ENCODE results near the gene TMC2. TPM values are rescaled to one million over a fixed set of nuclear protein-coding genes. Genes with fewer than 3 reads are reported as not detected.

TMC2 gene
- total RNA-seq, 1 experiment from 2014 or later = not detected

DNA sequence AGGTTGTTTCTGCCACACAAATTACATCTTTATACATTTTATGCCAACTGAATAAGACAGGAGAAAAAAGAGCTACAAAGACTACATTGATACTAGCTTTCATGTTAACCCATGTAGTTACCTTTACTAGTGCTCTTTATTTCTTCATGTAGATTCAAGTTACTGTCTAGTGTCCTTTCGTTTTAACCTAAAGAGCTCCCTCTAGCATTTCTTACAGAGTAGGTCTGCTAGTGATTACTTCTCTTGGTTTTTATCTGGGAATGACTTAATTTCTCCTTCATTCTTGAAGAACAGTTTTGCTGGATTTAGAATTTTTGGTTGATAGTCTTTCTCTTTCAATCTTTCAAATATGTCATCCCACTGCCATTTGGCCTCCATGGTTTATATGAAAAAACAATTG, 94.9 kb downstream of the TMC2 start:
- BruUV-seq (replicated peaks) = no TSS peak
- Mint-ChIP-seq H3K27ac (ENCODE audit: low read depth, unreplicated experiment) (no peak overlapping the region), H3K9me3 (ENCODE audit: unreplicated experiment) (no peaks in the 10 kb centered on the region), H3K27me3 (ENCODE audit: insufficient read depth, unreplicated experiment) (peaks cover 23% of the 10 kb centered on the region), H3K4me1 (ENCODE audit: insufficient read depth, unreplicated experiment) (peaks cover 7% of the 10 kb centered on the region), H3K4me3 (ENCODE audit: unreplicated experiment) (no peak overlapping the region), H3K36me3 (ENCODE audit: insufficient read depth, unreplicated experiment) (no peaks in the 10 kb centered on the region)
- DNase-seq (ENCODE audit: unreplicated experiment) = peak; percentile 11
- TF ChIP-seq, protein P1, sequence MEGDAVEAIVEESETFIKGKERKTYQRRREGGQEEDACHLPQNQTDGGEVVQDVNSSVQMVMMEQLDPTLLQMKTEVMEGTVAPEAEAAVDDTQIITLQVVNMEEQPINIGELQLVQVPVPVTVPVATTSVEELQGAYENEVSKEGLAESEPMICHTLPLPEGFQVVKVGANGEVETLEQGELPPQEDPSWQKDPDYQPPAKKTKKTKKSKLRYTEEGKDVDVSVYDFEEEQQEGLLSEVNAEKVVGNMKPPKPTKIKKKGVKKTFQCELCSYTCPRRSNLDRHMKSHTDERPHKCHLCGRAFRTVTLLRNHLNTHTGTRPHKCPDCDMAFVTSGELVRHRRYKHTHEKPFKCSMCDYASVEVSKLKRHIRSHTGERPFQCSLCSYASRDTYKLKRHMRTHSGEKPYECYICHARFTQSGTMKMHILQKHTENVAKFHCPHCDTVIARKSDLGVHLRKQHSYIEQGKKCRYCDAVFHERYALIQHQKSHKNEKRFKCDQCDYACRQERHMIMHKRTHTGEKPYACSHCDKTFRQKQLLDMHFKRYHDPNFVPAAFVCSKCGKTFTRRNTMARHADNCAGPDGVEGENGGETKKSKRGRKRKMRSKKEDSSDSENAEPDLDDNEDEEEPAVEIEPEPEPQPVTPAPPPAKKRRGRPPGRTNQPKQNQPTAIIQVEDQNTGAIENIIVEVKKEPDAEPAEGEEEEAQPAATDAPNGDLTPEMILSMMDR (IDR thresholded peaks at IDR 0.05; ENCODE audit: unreplicated experiment) = peak; percentile 16
- intact Hi-C loops (cut with micrococcal nuclease) = loop anchor here (1.0 kb wide), 1 partner anchor 107 kb away; no protein-coding TSS in a partner anchor
- POLR2A ChIA-PET = interaction anchor here (0.8 to 1.1 kb wide), 3 partner anchors 9 to 22 kb away, joined by 3 to 4 read pairs (median 3); no protein-coding TSS in a partner anchor
- CTCF ChIA-PET = interaction anchor here (0.6 to 1.0 kb wide), 2 partner anchors 10 to 1992 kb away, joined by 3 read pairs; no protein-coding TSS in a partner anchor

- Mint-ChIP-seq H3K4me3 (ENCODE audit: unreplicated experiment) (no peak overlapping the region), H3K4me1 (ENCODE audit: insufficient read depth, unreplicated experiment) (no peaks in the 10 kb centered on the region), H3K36me3 (ENCODE audit: insufficient read depth, unreplicated experiment) (no peaks in the 10 kb centered on the region), H3K27ac (ENCODE audit: low read depth, unreplicated experiment) (no peak overlapping the region), H3K9me3 (ENCODE audit: unreplicated experiment) (no peaks in the 10 kb centered on the region), H3K27me3 (ENCODE audit: insufficient read depth, unreplicated experiment) (peaks cover 23% of the 10 kb centered on the region)
- DNase-seq (ENCODE audit: unreplicated experiment) = no peak
- TF ChIP-seq, protein P1 (IDR thresholded peaks at IDR 0.05; ENCODE audit: unreplicated experiment) = no peak
- ChIA-PET CTCF (interaction anchor here (0.6 to 1.1 kb wide), 5 partner anchors 13 to 1600 kb away, joined by 3 read pairs; no protein-coding TSS in a partner anchor), POLR2A (no interaction called here)
- BruUV-seq (replicated peaks) = no TSS peak
- intact Hi-C loops (cut with micrococcal nuclease) = no loop called here
These were observed 97.0 kb downstream of the TMC2 start for GRCh38 chr20:2633381-2633780.

- Mint-ChIP-seq H3K4me3 (ENCODE audit: unreplicated experiment) (no peak overlapping the region), H3K9me3 (ENCODE audit: unreplicated experiment) (no peaks in the 10 kb centered on the region), H3K27me3 (ENCODE audit: insufficient read depth, unreplicated experiment) (peaks cover 10% of the 10 kb centered on the region), H3K27ac (ENCODE audit: low read depth, unreplicated experiment) (no peak overlapping the region), H3K4me1 (ENCODE audit: insufficient read depth, unreplicated experiment) (no peaks in the 10 kb centered on the region), H3K36me3 (ENCODE audit: insufficient read depth, unreplicated experiment) (no peaks in the 10 kb centered on the region)
- no peak for DNase-seq (ENCODE audit: unreplicated experiment)
- intact Hi-C loops (cut with micrococcal nuclease) = no loop called here
- ChIA-PET CTCF (interaction anchor here (0.6 to 4.1 kb wide), 5 partner anchors 9 to 240 kb away, joined by 3 to 30 read pairs (median 3); no protein-coding TSS in a partner anchor), POLR2A (interaction anchor here (1.3 to 4.2 kb wide), 3 partner anchors 10 to 27 kb away, joined by 4 to 33 read pairs (median 4); partner anchors contain the start of genes IDH3B and NOP56)
- TF ChIP-seq, protein P1 (IDR thresholded peaks at IDR 0.05; ENCODE audit: unreplicated experiment) = no peak
- BruUV-seq (replicated peaks) = no TSS peak
These were observed 100.9 kb downstream of the TMC2 start for GRCh38 chr20:2637246-2637645.

DNA sequence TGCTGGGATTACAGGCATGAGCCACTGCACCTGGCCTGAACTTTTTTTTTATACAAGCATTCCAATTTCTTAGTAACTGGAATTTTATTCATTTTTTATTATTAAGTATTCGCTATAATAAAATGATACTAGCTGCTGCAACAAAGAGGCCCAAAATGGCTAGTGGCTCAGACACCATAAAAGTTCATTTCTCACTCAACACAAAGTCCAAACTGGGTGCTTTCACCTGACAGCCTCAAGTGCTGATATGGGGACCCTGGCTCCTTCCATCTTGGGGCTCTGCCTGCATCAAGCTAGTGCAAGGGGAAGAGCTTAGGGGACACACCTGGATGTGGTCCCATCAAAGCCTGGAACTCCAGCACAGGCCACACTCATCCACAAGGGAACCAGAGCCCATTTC, 103.9 kb downstream of the TMC2 start:
- Mint-ChIP-seq H3K27me3 (ENCODE audit: insufficient read depth, unreplicated experiment) (no peaks in the 10 kb centered on the region), H3K4me3 (ENCODE audit: unreplicated experiment) (no peak overlapping the region), H3K36me3 (ENCODE audit: insufficient read depth, unreplicated experiment) (no peaks in the 10 kb centered on the region), H3K27ac (ENCODE audit: low read depth, unreplicated experiment) (no peak overlapping the region), H3K4me1 (ENCODE audit: insufficient read depth, unreplicated experiment) (no peaks in the 10 kb centered on the region), H3K9me3 (ENCODE audit: unreplicated experiment) (no peaks in the 10 kb centered on the region)
- BruUV-seq (replicated peaks) = no TSS peak
- ChIA-PET CTCF (interaction anchor here (0.6 to 0.9 kb wide), 2 partner anchors 117 to 199 kb away, joined by 4 to 6 read pairs; no protein-coding TSS in a partner anchor), POLR2A (interaction anchor here (1.4 to 5.0 kb wide), 2 partner anchors 13 to 24 kb away, joined by 4 to 33 read pairs; partner anchors contain the start of genes IDH3B and NOP56)
- DNase-seq (ENCODE audit: unreplicated experiment) = no peak
- TF ChIP-seq, protein P1 (IDR thresholded peaks at IDR 0.05; ENCODE audit: unreplicated experiment) = no peak
- intact Hi-C loops (cut with micrococcal nuclease) = no loop called here

Data from MCF 10A (cell line).